NCI-H2196 treated with DMSO at 0.1 percent for 48 hours (cell line): ENCODE results near the gene TBX6.

ENCODE experiments used
- DNase-seq: peaks from one replicate; lab custom pipeline; 2025; ENCODE audit not compliant: unreplicated experiment; lab: John Stamatoyannopoulos, UW

The TBX6 gene

GRCh38 chr16:30087181-30087898, 4.4 kb downstream of the TBX6 start:
- DNase-seq, result no peak

GRCh38 chr16:30086291-30087140, 5.2 kb downstream of the TBX6 start:
- no peak for DNase-seq

- no peak for DNase-seq
Observed at GRCh38 chr16:30085820-30086219, 5.9 kb downstream of the TBX6 start.

GRCh38 chr16:30085247-30085646, 6.5 kb downstream of the TBX6 start:
- DNase-seq, result no peak

GRCh38 chr16:30084816-30085159, 6.9 kb downstream of the TBX6 start:
- DNase-seq, result no peak

- no peak for DNase-seq
Observed at GRCh38 chr16:30084096-30084815, 7.5 kb downstream of the TBX6 start.

GRCh38 chr16:30083216-30084055, 8.3 kb downstream of the TBX6 start:
- DNase-seq, result no peak

- no peak for DNase-seq
Observed at GRCh38 chr16:30082545-30083090, 9.1 kb downstream of the TBX6 start.

- no peak for DNase-seq
Observed at GRCh38 chr16:30079480-30079879, 12.2 kb downstream of the TBX6 start.

GRCh38 chr16:30078744-30079143, 13.0 kb downstream of the TBX6 start:
- DNase-seq, result no peak

- no peak for DNase-seq
Observed at GRCh38 chr16:30077656-30078055, 14.1 kb downstream of the TBX6 start.

- DNase-seq, result no peak
Observed at GRCh38 chr16:30076276-30076791, 15.4 kb downstream of the TBX6 start.

GRCh38 chr16:30075503-30076275, 16.0 kb downstream of the TBX6 start, which contains the start of gene PPP4C:
Gene PPP4C (plus strand): TSS chr16:30075994. CDS start chr16:30076378, 384 bp downstream.
- peak; percentile 79 for DNase-seq

GRCh38 chr16:30070490-30070889, 21.2 kb downstream of the TBX6 start:
- DNase-seq, result no peak

GRCh38 chr16:30069611-30070462, 21.9 kb downstream of the TBX6 start:
- no peak for DNase-seq

- no peak for DNase-seq
Observed at GRCh38 chr16:30068750-30069610, 22.7 kb downstream of the TBX6 start.

GRCh38 chr16:30068333-30068732, 23.4 kb downstream of the TBX6 start:
- no peak for DNase-seq

GRCh38 chr16:30067584-30067916, 24.2 kb downstream of the TBX6 start:
- DNase-seq, result no peak
